Measurements from ENCODE around the gene ZNF217. TPM values are rescaled to one million over a fixed set of nuclear protein-coding genes. Genes with fewer than 3 reads are reported as not detected.
"Not testable (repeated sequence)": the region's sequence is repeated elsewhere in the genome, so short reads cannot be mapped to it uniquely, and the experiment has no call there.

The ZNF217 gene
- total RNA-seq, 4 donors from 2014 or later = 18.0 to 42.8 (median 27.8) TPM

- H3K4me1 ChIP-seq = peaks cover 0 to 7% of the 10 kb centered on the region in 2 donors
- 83 to 88% methylated on average over 11 of the region's 11 CpGs for WGBS, 2 donors
- intact Hi-C loops (cut with DNase I) = no loop called here
- TF ChIP-seq CTCF (IDR thresholded peaks at IDR 0.05) (no peak), POLR2A (IDR thresholded peaks at IDR 0.05) (no peak)
- no peaks in the 10 kb centered on the region for H3K27me3 ChIP-seq
- H3K36me3 ChIP-seq = no peaks in the 10 kb centered on the region
- DNase-seq = no peak
- H3K27ac ChIP-seq = no peak overlapping the region
- H3K4me3 ChIP-seq (replicated peaks in 1 of 3) = no peak overlapping the region
- no peaks in the 10 kb centered on the region for H3K9me3 ChIP-seq
Measured at GRCh38 chr20:53550280-53551187, 43.1 kb downstream of the ZNF217 start.

GRCh38 chr20:53547664-53548239, 45.9 kb downstream of the ZNF217 start:
- DNase-seq = peak; percentile 25 to 43
- TF ChIP-seq POLR2A (IDR thresholded peaks at IDR 0.05) (no peak), CTCF (IDR thresholded peaks at IDR 0.05) (peak; percentile 62 to 91 (median 84))
- WGBS, 2 donors = 28 to 36% methylated on average over 7 of the region's 7 CpGs
- Histone ChIP-seq H3K27me3 (no peaks in the 10 kb centered on the region), H3K4me1 (peaks cover 0 to 6% of the 10 kb centered on the region in 2 donors), H3K4me3 (replicated peaks in 1 of 3) (no peak overlapping the region), H3K27ac (no peak overlapping the region), H3K9me3 (no peaks in the 10 kb centered on the region), H3K36me3 (no peaks in the 10 kb centered on the region)
- intact Hi-C loops (cut with DNase I) = loop anchor here (5.0 to 10.0 kb wide), 2 partner anchors 330 to 393 kb away; no protein-coding TSS in a partner anchor

GRCh38 chr20:53539516-53539915, 54.1 kb downstream of the ZNF217 start:
- peaks cover 0 to 2% of the 10 kb centered on the region in 2 donors for H3K4me1 ChIP-seq
- H3K9me3 ChIP-seq = no peaks in the 10 kb centered on the region
- H3K4me3 ChIP-seq (replicated peaks in 1 of 3) = no peak overlapping the region
- no peaks in the 10 kb centered on the region for H3K36me3 ChIP-seq
- 19 to 23% methylated on average over 4 of the region's 4 CpGs for WGBS, 2 donors
- intact Hi-C loops (cut with DNase I) = no loop called here
- DNase-seq = no peak
- H3K27ac ChIP-seq = no peak overlapping the region
- no peaks in the 10 kb centered on the region for H3K27me3 ChIP-seq
- no peak for TF ChIP-seq CTCF (IDR thresholded peaks at IDR 0.05)

- 80 to 82% methylated on average over 3 of the region's 3 CpGs for WGBS, 2 donors
Measured at GRCh38 chr20:53536382-53536781, 57.3 kb downstream of the ZNF217 start.

GRCh38 chr20:53535878-53536277, 57.8 kb downstream of the ZNF217 start:
- Histone ChIP-seq H3K4me1 (peaks cover 0 to 2% of the 10 kb centered on the region in 2 donors), H3K9me3 (no peaks in the 10 kb centered on the region), H3K4me3 (replicated peaks in 1 of 3) (no peak overlapping the region), H3K27ac (no peak overlapping the region), H3K27me3 (no peaks in the 10 kb centered on the region), H3K36me3 (no peaks in the 10 kb centered on the region)
- TF ChIP-seq CTCF (IDR thresholded peaks at IDR 0.05) (no peak), POLR2A (IDR thresholded peaks at IDR 0.05) (no peak)
- DNase-seq = no peak
- 83% methylated on average over 4 of the region's 4 CpGs for WGBS, 2 donors
- intact Hi-C loops (cut with DNase I) = no loop called here

More at GRCh38 chr20:53536382-53536781, 57.3 kb downstream of the ZNF217 start:
- H3K27me3 ChIP-seq; H3K4me3 ChIP-seq (replicated peaks in 1 of 3); intact Hi-C loops (cut with DNase I); H3K27ac ChIP-seq; H3K4me1 ChIP-seq; H3K36me3 ChIP-seq; DNase-seq; H3K9me3 ChIP-seq: not testable (repeated sequence)

Data from thyroid gland (tissue), 4 donors.